ENCODE data around the gene POLE.

DNA sequence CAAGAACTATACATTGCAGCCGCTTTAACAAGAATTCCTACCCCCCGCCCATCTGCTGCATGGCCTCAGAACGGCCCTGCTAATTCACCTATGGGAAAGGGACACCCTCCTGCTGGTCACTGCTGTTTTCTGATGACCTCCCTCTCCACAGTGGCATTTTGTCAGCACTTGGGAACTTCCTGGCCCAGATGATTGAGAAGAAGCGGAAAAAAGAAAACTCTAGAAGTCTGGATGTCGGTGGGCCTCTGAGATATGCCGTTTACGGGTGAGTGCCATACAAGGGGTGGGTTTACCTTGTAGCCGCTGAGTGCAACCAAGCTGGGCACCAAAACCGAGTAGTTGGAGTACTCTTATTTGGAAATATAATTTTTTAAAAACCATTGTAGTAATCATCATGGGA is 3.0 kb upstream of the POLE start:
- TF ChIP-seq ZNF644 (tag; IDR thresholded peaks at IDR 0.05; ENCODE audit: low read depth) (no peak), MAFF (IDR thresholded peaks at IDR 0.05; ENCODE audit: low read length) (no peak), PML (IDR thresholded peaks at IDR 0.05; ENCODE audit: low read length) (no peak), RFX7 (CRISPR knock-in tag; IDR thresholded peaks at IDR 0.05) (no peak), CTCF (IDR thresholded peaks at IDR 0.05 in 2 of 3, conservative IDR thresholded peaks at IDR 0.05 in 1 of 3; ENCODE audit: insufficient read depth in 2 of 3, low read depth in 1 of 3, low read length in 3 of 3) (no peak), SMC3 (conservative IDR thresholded peaks at IDR 0.05; ENCODE audit: insufficient read depth, low read depth, low read length) (no peak), KLF1 (tag; IDR thresholded peaks at IDR 0.05) (no peak), ZNF282 (CRISPR knock-in tag; IDR thresholded peaks at IDR 0.05) (no peak), PHF20 (IDR thresholded peaks at IDR 0.05; ENCODE audit: partially characterized antibody) (no peak), EZH2 (IDR thresholded peaks at IDR 0.05; ENCODE audit: borderline replicate concordance, low read depth, low read length) (no peak), ZNF140 (CRISPR knock-in tag; IDR thresholded peaks at IDR 0.05) (no peak)
- TF ChIP-seq, protein P1, sequence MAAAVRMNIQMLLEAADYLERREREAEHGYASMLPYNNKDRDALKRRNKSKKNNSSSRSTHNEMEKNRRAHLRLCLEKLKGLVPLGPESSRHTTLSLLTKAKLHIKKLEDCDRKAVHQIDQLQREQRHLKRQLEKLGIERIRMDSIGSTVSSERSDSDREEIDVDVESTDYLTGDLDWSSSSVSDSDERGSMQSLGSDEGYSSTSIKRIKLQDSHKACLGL (CRISPR knock-in tag; IDR thresholded peaks at IDR 0.05; ENCODE audit: borderline replicate concordance, poor library complexity, severe bottlenecking): no peak
